Measurements from ENCODE around the gene TRAIP.
"Not testable (repeated sequence)": the region's sequence is repeated elsewhere in the genome, so short reads cannot be mapped to it uniquely, and the experiment has no call there.

The TRAIP gene, protein sequence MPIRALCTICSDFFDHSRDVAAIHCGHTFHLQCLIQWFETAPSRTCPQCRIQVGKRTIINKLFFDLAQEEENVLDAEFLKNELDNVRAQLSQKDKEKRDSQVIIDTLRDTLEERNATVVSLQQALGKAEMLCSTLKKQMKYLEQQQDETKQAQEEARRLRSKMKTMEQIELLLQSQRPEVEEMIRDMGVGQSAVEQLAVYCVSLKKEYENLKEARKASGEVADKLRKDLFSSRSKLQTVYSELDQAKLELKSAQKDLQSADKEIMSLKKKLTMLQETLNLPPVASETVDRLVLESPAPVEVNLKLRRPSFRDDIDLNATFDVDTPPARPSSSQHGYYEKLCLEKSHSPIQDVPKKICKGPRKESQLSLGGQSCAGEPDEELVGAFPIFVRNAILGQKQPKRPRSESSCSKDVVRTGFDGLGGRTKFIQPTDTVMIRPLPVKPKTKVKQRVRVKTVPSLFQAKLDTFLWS

DNA sequence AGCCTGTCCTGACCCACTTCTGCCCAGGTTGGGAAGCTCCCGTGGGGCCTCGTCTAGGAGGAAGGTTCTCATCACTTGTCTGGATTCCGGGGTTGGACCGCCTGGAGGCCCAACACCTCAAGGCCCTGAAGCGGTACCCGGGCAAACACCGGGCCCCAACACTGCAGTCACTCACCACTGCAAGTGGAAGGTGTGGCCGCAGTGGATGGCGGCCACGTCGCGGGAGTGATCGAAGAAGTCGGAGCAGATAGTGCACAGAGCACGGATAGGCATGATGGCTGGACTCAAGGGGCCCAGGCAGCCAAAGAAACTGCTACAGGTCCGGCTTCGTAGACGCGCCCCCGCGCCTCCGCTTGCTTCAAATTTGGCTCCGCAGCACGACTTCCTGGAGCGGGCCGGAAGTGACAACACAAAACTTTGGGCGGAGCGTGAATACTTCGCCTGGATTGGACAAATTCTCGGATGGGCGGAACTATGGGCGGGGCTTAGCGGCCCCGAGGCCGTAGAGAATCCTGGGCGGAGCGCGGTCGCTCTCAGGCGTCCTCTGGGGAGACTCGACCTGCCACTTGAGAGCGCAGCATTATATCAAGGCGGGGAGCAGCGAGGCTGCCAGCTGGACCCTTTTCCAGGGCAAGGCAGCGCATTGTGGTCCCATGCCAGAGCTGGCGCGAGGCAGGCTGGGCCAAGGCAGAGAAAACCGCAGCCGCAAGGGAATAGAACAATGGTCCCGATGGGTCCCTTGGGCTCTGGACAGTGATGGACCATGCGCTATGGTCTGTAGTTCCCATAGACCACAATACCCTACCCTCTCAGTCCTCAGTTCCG, at the start of gene TRAIP:
Gene TRAIP, minus strand, starts transcription at position 384 of the 825 bp plus-strand sequence. Its CDS starts 111 bp downstream, at position 273.
- peak within 1 kb of the TSS; percentile 80 for H3K27ac ChIP-seq
- TF ChIP-seq, protein P1, sequence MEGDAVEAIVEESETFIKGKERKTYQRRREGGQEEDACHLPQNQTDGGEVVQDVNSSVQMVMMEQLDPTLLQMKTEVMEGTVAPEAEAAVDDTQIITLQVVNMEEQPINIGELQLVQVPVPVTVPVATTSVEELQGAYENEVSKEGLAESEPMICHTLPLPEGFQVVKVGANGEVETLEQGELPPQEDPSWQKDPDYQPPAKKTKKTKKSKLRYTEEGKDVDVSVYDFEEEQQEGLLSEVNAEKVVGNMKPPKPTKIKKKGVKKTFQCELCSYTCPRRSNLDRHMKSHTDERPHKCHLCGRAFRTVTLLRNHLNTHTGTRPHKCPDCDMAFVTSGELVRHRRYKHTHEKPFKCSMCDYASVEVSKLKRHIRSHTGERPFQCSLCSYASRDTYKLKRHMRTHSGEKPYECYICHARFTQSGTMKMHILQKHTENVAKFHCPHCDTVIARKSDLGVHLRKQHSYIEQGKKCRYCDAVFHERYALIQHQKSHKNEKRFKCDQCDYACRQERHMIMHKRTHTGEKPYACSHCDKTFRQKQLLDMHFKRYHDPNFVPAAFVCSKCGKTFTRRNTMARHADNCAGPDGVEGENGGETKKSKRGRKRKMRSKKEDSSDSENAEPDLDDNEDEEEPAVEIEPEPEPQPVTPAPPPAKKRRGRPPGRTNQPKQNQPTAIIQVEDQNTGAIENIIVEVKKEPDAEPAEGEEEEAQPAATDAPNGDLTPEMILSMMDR (conservative IDR thresholded peaks at IDR 0.05): no peak
- TF ChIP-seq ZFX (IDR thresholded peaks at IDR 0.05): peak; percentile 59; the same call in 1 of the 2 replicates

DNA sequence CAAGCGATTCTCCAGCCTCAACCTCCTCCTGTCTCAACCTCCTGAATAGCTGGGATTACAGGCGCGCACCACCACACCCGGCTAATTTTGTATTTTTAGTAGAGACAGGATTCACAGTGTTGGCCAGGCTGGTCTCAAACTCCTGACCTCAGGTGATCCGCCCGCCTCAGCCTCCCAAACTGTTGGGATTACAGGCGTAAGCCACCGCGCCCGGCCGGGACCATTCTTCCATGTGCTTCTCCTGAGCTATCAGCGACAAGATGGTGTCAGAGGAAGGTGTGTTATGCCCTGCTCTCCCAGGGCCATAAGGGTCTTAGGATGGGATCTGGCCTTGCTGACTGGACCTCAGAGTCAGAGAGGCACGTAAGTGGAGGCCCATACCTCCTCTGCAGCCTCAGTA, 48.1 kb upstream of the TRAIP start:
- H3K27ac ChIP-seq: not testable (repeated sequence)

DNA sequence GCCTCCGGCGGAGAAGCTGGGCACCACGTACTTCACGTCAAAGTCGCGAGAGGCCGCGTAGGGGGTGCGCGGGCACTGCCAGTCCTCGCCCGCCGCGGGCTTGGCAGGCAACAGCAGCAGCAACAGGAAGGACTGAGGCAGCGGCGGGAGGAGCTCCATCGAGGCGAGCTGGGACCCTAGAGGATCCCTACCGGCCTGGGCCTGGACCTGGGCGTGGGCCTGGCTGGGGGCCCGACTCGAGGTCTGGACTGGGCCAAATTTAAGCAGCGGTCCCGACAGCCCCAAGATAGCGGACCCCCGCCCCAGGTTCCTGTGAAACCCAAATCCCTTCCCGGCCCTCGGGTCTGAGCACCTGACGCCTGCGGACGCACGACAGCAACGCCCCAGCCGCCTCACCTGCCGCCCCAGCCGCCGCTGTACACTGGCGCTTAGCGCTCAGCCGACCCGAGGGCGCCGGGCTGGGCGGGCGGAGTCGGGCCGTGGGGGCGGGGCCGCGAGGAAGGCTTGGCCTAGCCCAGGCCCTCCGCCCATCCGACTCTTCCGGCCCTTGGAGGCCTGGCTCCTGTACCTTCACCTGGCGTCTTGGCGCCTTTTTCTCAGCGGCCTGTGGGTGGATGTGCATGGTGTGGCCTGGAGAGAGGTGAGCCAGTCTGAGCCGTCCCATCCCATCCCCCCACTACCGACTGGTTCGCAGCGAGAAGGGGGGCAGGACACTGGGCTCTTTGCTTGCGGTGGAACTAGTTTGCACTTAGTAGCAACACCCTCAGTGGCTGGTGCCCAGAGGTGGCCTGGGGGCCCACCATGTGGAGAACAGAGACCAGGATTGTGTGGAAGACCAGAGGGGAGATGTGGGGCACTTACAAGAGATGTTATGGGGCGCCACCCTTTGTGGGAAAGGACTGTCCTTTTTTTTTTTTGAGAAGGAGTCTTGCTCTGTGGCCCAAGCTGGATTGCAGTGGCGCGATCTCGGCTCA, 47.4 kb upstream of the TRAIP start, which contains the start of gene MST1R:
Gene MST1R, minus strand, starts transcription at position 423 of the 974 bp plus-strand sequence. Its CDS starts 264 bp downstream, at position 159.
- TF ChIP-seq, protein P1 (conservative IDR thresholded peaks at IDR 0.05): no peak
- no peak for TF ChIP-seq ZFX (IDR thresholded peaks at IDR 0.05)
- no peak within 1 kb of the TSS for H3K27ac ChIP-seq

DNA sequence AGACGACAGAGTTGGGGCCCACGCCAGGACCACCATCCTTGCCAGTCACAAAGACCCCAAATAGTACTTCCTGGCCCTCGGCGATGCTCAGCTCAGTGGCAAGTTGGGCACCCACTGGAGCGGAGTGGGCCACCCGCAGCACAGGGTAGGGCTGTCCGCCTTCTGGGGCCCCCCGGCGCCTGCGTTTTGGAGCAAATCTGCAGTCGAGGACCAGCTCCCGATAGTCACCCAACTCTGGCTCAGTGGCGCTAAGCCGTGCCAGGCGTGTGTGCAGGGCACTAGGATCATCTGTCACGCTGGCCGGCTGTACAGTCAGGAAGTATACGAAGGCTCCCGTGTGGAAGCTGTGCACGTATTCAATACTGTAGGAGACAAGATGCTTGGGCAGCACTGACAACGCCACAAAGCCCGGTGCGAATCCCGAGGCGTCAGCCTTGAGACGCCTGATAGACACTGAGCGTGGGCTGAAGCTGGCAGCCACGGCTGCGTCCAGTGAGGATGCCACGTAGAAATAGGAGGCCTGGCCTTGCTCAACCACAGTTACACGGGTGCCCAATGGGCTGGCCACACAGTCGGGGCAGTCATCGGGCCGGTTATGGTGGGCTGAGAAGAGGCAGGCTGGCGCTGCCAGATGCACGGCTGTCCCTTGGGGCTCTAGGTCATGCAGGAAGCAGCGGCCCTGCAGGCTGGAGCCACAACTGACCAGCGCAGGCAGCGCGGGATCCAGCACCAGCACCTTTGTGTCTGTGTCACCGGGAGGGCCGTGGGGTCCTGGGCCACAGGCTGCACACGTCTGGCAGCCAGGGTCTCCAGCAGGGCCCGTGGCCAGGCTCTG, 46.4 kb upstream of the TRAIP start:
- no peak overlapping the region for H3K27ac ChIP-seq
- TF ChIP-seq, protein P1 (conservative IDR thresholded peaks at IDR 0.05): no peak

DNA sequence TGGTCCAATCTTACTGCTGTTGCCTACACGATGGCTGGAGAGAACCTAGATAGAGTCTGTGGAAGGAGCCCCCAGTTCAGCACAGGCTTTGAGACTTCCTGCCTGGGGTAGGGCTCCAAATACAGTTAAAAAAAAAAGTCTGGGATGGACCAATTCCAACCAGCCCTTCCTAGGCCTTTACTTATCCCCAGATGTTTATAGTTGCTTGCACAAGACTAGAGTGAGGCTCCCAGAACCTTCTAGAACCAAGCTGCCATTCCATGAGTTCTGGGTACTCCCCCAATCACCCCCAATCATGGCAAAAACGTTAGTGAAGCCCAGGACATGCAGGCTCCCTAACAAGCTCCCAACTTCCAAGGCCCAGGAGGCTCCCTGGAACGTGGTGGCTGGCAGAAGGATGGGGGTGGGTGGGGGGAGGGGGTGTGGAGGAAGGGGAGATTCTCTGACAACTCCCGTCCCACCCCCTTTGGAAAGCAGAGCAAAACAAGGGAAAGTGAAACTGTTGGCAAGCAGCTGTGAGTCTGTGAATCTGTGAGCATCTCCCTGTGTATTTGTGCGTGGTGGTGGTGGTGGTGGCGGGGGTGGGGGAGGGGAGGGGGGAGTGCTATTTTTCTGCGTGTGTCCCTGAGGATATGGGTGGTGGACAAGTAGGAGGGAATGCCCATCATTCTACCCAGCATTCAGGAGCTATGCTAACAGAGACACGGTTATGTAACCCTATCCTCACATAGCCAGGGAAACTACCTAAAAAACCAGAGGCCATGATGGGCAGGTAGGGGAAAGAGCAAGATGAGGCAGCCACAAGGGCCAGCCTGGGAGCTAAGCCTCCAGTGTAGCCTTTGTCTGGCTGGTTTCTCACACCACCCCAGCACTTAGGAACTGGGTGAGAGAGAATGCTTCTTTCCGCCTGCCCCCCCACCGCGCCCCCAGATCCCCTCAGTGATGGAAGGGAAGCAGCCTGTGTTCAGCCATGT, 45.3 kb upstream of the TRAIP start:
- H3K27ac ChIP-seq: no peak overlapping the region
- TF ChIP-seq, protein P1 (conservative IDR thresholded peaks at IDR 0.05): no peak

DNA sequence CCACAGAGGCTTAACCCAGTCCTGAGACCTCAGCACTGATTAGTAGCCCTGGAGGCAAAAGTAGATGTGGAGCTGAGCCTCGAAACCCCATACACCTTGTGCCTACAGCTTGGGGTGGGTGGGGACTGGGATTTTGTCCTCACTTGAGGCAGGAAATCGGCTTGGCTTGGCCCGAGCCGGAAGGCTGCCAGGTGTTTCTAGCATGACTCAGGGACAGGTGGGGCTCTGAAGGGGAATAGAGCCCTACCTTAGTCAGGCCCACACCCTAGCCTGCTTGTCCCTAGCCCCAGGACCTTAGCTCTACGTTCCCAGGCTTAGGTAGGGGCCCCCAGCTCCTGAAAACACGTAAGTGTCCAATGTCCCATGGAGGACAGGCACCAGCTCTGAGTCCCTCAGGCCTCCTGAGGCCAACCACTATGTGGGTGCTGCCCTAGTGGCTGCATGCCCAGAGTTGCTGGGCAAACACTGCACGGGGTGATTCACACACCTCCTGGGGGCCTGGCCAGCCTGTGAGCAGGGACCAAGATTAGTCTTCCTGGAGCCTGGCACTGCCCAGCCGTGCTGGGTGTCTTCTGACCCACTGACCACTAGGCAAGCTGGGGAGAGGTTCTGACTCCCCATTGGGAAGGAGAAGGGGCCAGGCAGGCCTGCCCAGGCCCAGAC, 44.3 kb upstream of the TRAIP start:
- no peak for TF ChIP-seq ZFX (IDR thresholded peaks at IDR 0.05)
- TF ChIP-seq, protein P1 (conservative IDR thresholded peaks at IDR 0.05): no peak
- H3K27ac ChIP-seq: peak overlapping the region; percentile 22
